HCT116 (cell line): Measurements from ENCODE around the gene GABRR2. TPM values are rescaled to one million over a fixed set of nuclear protein-coding genes. Genes with fewer than 3 reads are reported as not detected.

ENCODE experiments used
- ATAC-seq: fragments of 200-7000 bp; cut with Tn5 transposase; 2 replicates; pipeline ENCODE4 v1.9.1; 2020; ENCODE audit warnings: mild to moderate bottlenecking, moderate library complexity
- BruUV-seq: library from RNA; stranded (reverse); fragments of 400-500 nt; replicated peaks from 2 replicates; lab custom pipeline; 2021; lab: Mats Ljungman, UMichigan
- CTCF ChIA-PET: fragments of 300-600 bp; sonication (Branson Sonifier 250); formaldehyde crosslinking; loops from one replicate; lab custom pipeline; 2021; ENCODE audit warnings: antibody characterized with exemption; lab: Charles Lee
- POLR2A ChIA-PET: fragments of 300-600, 350-600 bp; sonication (Branson Sonifier 250); formaldehyde crosslinking; loops from one replicate; lab custom pipeline; 2021; ENCODE audit warnings: antibody characterized with exemption; lab: Charles Lee
- RAD21 ChIA-PET, 2 experiments: fragments of 300-600 bp; sonication (Branson Sonifier 250); formaldehyde crosslinking; loops; one replicate each; lab custom pipeline; 2023; ENCODE audit warnings: low total read pairs in 2 of 2; ENCODE audit not compliant: uncharacterized antibody in 2 of 2, unreplicated experiment in 2 of 2, low non-redundant PET in 1 of 2; lab: Charles Lee
- DNase-seq: peaks from one replicate; pipeline ENCODE4 v3.0.0-alpha.2; 2010; ENCODE audit warnings: low read depth, low spot score
- H2AFZ ChIP-seq: fragments of 200-600 bp; shearing (Covaris generic), sonication (generic); 2 replicates; pipeline ENCODE4 v1.6.1; 2017; ENCODE audit warnings: low read depth, mixed run types, mixed read lengths, antibody characterized with exemption, low read length; ENCODE audit not compliant: poor library complexity, severe bottlenecking
- H3K27ac ChIP-seq: 2 replicates; pipeline ENCODE4 v1.5.1; 2012; ENCODE audit warnings: low read depth, low read length
- H3K27me3 ChIP-seq: fragments of 200-600 bp; sonication (generic); 2 replicates; pipeline ENCODE4 v1.6.1; 2016; ENCODE audit warnings: mixed run types, low read length, mixed read lengths; ENCODE audit not compliant: insufficient read depth
- H3K36me3 ChIP-seq, 2 experiments: fragments of 200-500 bp in 1 of 2; fragments of 200-600 bp in 1 of 2; sonication (Bioruptor generic) in 1 of 2; sonication (generic) in 1 of 2; 2 replicates each; pipeline versions ENCODE4 v1.5.1 to v1.6.1; 2014 to 2016; ENCODE audit warnings: low read length in 2 of 2, inconsistent platforms in 1 of 2, mixed read lengths in 1 of 2, mixed run types in 1 of 2; ENCODE audit not compliant: insufficient read depth in 2 of 2, control insufficient read depth in 1 of 2
- H3K4me1 ChIP-seq, 2 experiments: fragments of 200-600 bp in 1 of 2; sonication (generic) in 1 of 2; 2 replicates each; pipeline versions ENCODE4 v1.5.1 to v1.6.1; 2012 to 2017; ENCODE audit warnings: low read length in 2 of 2, inconsistent platforms in 1 of 2, mild to moderate bottlenecking in 1 of 2, mixed read lengths in 1 of 2, mixed run types in 1 of 2, moderate library complexity in 1 of 2; ENCODE audit not compliant: insufficient read depth in 2 of 2, control insufficient read depth in 1 of 2
- H3K4me2 ChIP-seq: fragments of 200-600 bp; sonication (generic); 2 replicates; pipeline ENCODE4 v1.6.1; 2017; ENCODE audit warnings: mixed run types, low read length, mixed read lengths
- H3K4me3 ChIP-seq, 2 experiments: fragments of 200-600 bp in 1 of 2; sonication (generic) in 1 of 2; replicated peaks in 1 of 2; 2 replicates each; pipeline ENCODE4 v1.5.1; 2011 to 2016; ENCODE audit warnings: low read length in 2 of 2, control low read depth in 1 of 2, low read depth in 1 of 2, mild to moderate bottlenecking in 1 of 2, mixed read lengths in 1 of 2, mixed run types in 1 of 2
- H3K79me2 ChIP-seq: fragments of 200-600 bp; sonication (generic); 2 replicates; pipeline ENCODE4 v1.6.1; 2017; ENCODE audit warnings: mild to moderate bottlenecking, mixed run types, low read length, moderate library complexity, mixed read lengths; ENCODE audit not compliant: insufficient read depth
- H3K9ac ChIP-seq: fragments of 200-600 bp; sonication (generic); 2 replicates; pipeline ENCODE4 v1.6.1; 2016; ENCODE audit warnings: low read length, mixed read lengths
- H3K9me2 ChIP-seq: fragments of 200-600 bp; sonication (generic), shearing (Covaris generic); 2 replicates; pipeline ENCODE4 v1.6.1; 2017; ENCODE audit warnings: mixed run types, mild to moderate bottlenecking, moderate library complexity; ENCODE audit not compliant: insufficient read depth
- H3K9me3 ChIP-seq, 2 experiments: fragments of 200-500 bp in 1 of 2; fragments of 200-600 bp in 1 of 2; sonication (Bioruptor generic) in 1 of 2; sonication (generic) in 1 of 2; 2 replicates each; pipeline ENCODE4 v1.6.1; 2014 to 2017; ENCODE audit warnings: low read length in 2 of 2, mixed read lengths in 2 of 2, inconsistent platforms in 1 of 2, low read depth in 1 of 2, mild to moderate bottlenecking in 1 of 2, mixed run types in 1 of 2, moderate library complexity in 1 of 2; ENCODE audit not compliant: control insufficient read depth in 1 of 2, insufficient read depth in 1 of 2
- H4K20me1 ChIP-seq: fragments of 200-600 bp; sonication (generic), shearing (Covaris generic); 2 replicates; pipeline ENCODE4 v1.6.1; 2017; ENCODE audit warnings: mixed run types, mild to moderate bottlenecking, moderate library complexity; ENCODE audit not compliant: insufficient read depth
- ATF3 ChIP-seq: IDR thresholded peaks from 2 replicates; pipeline ENCODE4 v1.6.1; 2012
- CBX3 ChIP-seq: IDR thresholded peaks from 2 replicates; pipeline ENCODE4 v1.6.1; 2012; ENCODE audit warnings: low read depth
- CEBPB ChIP-seq: IDR thresholded peaks from 2 replicates; pipeline ENCODE4 v1.6.1; 2012; ENCODE audit warnings: low read depth
- CTCF ChIP-seq, 3 experiments: fragments of 200-600 bp in 1 of 3; sonication (generic) in 1 of 3; IDR thresholded peaks in 2 of 3; conservative IDR thresholded peaks in 1 of 3; 2 replicates each; pipeline ENCODE4 v1.5.1; 2012 to 2017; ENCODE audit warnings: low read depth in 2 of 3, low read length in 2 of 3, antibody characterized with exemption in 1 of 3, borderline replicate concordance in 1 of 3, control low read depth in 1 of 3, mild to moderate bottlenecking in 1 of 3, mixed read lengths in 1 of 3, mixed run types in 1 of 3, moderate library complexity in 1 of 3; ENCODE audit not compliant: insufficient read depth in 1 of 3
- EGR1 ChIP-seq: IDR thresholded peaks from 2 replicates; pipeline ENCODE4 v1.6.1; 2012; ENCODE audit warnings: low read depth
- ELF1 ChIP-seq: IDR thresholded peaks from 2 replicates; pipeline ENCODE4 v1.6.1; 2012; ENCODE audit warnings: low read depth, borderline replicate concordance
- EZH2 ChIP-seq: fragments of 200-600 bp; sonication (generic); IDR thresholded peaks from 2 replicates; pipeline ENCODE4 v1.6.1; 2017; ENCODE audit warnings: antibody characterized with exemption, mixed run types
- FOSL1 ChIP-seq: IDR thresholded peaks from 2 replicates; pipeline ENCODE4 v1.6.1; 2012; ENCODE audit warnings: low read depth
- JUND ChIP-seq: IDR thresholded peaks from 2 replicates; pipeline ENCODE4 v1.6.1; 2012
- POLR2A ChIP-seq: IDR thresholded peaks from 2 replicates; pipeline ENCODE4 v1.7.0; 2011; ENCODE audit warnings: borderline replicate concordance; ENCODE audit not compliant: insufficient read depth, insufficient read length; ENCODE audit errors: extremely low read depth
- POLR2AphosphoS5 ChIP-seq: IDR thresholded peaks from 2 replicates; pipeline ENCODE4 v1.6.1; 2011; ENCODE audit warnings: mild to moderate bottlenecking, low read depth, low read length, moderate library complexity
- RAD21 ChIP-seq: IDR thresholded peaks from 2 replicates; pipeline ENCODE4 v1.6.1; 2012; ENCODE audit warnings: low read depth, mild to moderate bottlenecking
- SIN3A ChIP-seq: IDR thresholded peaks from 2 replicates; pipeline ENCODE4 v1.6.1; 2012; ENCODE audit warnings: low read depth
- SP1 ChIP-seq: IDR thresholded peaks from 2 replicates; pipeline ENCODE4 v1.6.1; 2012; ENCODE audit warnings: low read depth
- SRF ChIP-seq: IDR thresholded peaks from 2 replicates; pipeline ENCODE4 v1.6.1; 2012; ENCODE audit warnings: low read depth
- YY1 ChIP-seq: IDR thresholded peaks from 2 replicates; pipeline ENCODE4 v1.6.1; 2011; ENCODE audit warnings: low read length, low read depth, moderate library complexity, mild to moderate bottlenecking; ENCODE audit not compliant: insufficient replicate concordance; ENCODE audit errors: extremely low read depth
- ZBTB33 ChIP-seq: IDR thresholded peaks from 2 replicates; pipeline ENCODE4 v1.6.1; 2011; ENCODE audit warnings: mild to moderate bottlenecking, low read length, moderate library complexity; ENCODE audit not compliant: insufficient replicate concordance; ENCODE audit errors: extremely low read depth
- ZFX ChIP-seq: fragments of 450-650 bp; IDR thresholded peaks from 2 replicates; pipeline ENCODE4 v1.6.1; 2017
- ZNF274 ChIP-seq: fragments of 200-500 bp; sonication (Bioruptor generic); IDR thresholded peaks from 2 replicates; pipeline ENCODE4 v1.6.1; 2014; ENCODE audit warnings: mild to moderate bottlenecking, low read depth, low read length, inconsistent platforms
- intact Hi-C: fragments of 100-400 bp; cut with micrococcal nuclease; formaldehyde crosslinking; loops from 2 replicates; pipeline ENCODE4 v1.10.0; 2022
- total RNA-seq: library from RNA; stranded (reverse); gene quantifications from one replicate; pipeline ENCODE4 v1.2.1, GENCODE V29; 2021; ENCODE audit not compliant: unreplicated experiment
- TF ChIP-seq, protein P1 (sequence below): IDR thresholded peaks from 2 replicates; pipeline ENCODE4 v1.6.1; 2012; ENCODE audit warnings: low read depth
- TF ChIP-seq, protein P2 (sequence below): IDR thresholded peaks from 2 replicates; pipeline ENCODE4 v1.6.1; 2012

The GABRR2 gene
- total RNA-seq, 1 experiment from 2014 or later, result 0.57 TPM

- no peak overlapping the region for H2AFZ ChIP-seq
- H3K27me3 ChIP-seq, result peaks cover 11% of the 10 kb centered on the region; the same call in 1 of the 2 replicates
- no peaks in the 10 kb centered on the region for H3K79me2 ChIP-seq
- no peak overlapping the region for H3K4me3 ChIP-seq
- intact Hi-C loops, result loop anchor here (5.0 kb wide), 1 partner anchor 53 kb away; the partner anchor contains the start of gene UBE2J1
- DNase-seq, result peak; percentile 21
- no peaks in the 10 kb centered on the region for H3K9me2 ChIP-seq
- no peak overlapping the region for H3K9ac ChIP-seq
- no TSS peak for BruUV-seq
- H3K4me2 ChIP-seq, result peak overlapping the region; percentile 96
- ATAC-seq, result peak; percentile 67
- peaks cover 20 to 33% of the 10 kb centered on the region in 2 experiments for H3K4me1 ChIP-seq
- ChIA-PET CTCF (interaction anchor here (1.0 to 2.2 kb wide), 5 partner anchors 17 to 317 kb away, joined by 3 to 7 read pairs (median 6); no protein-coding TSS in a partner anchor), RAD21 (interaction anchor here in 1 of 2 experiments (0.6 kb wide), 1 partner anchor 33 kb away, joined by 3 read pairs; no protein-coding TSS in a partner anchor), POLR2A (interaction anchor here (1.1 kb wide), 1 partner anchor 52 kb away, joined by 3 read pairs; no protein-coding TSS in a partner anchor)
- no peaks in the 10 kb centered on the region for H4K20me1 ChIP-seq
- no peaks in the 10 kb centered on the region; a peak in 1 of 4 replicates for H3K9me3 ChIP-seq
- H3K36me3 ChIP-seq, result no peaks in the 10 kb centered on the region
- H3K27ac ChIP-seq, result no peak overlapping the region
- TF ChIP-seq SRF, result no peak
- TF ChIP-seq JUND, result no peak
- no peak; the same call in 1 of the 2 replicates for TF ChIP-seq CBX3
- no peak for TF ChIP-seq EZH2
- TF ChIP-seq POLR2AphosphoS5, result no peak
- TF ChIP-seq ZBTB33, result no peak
- no peak for TF ChIP-seq YY1
- TF ChIP-seq, protein P1, sequence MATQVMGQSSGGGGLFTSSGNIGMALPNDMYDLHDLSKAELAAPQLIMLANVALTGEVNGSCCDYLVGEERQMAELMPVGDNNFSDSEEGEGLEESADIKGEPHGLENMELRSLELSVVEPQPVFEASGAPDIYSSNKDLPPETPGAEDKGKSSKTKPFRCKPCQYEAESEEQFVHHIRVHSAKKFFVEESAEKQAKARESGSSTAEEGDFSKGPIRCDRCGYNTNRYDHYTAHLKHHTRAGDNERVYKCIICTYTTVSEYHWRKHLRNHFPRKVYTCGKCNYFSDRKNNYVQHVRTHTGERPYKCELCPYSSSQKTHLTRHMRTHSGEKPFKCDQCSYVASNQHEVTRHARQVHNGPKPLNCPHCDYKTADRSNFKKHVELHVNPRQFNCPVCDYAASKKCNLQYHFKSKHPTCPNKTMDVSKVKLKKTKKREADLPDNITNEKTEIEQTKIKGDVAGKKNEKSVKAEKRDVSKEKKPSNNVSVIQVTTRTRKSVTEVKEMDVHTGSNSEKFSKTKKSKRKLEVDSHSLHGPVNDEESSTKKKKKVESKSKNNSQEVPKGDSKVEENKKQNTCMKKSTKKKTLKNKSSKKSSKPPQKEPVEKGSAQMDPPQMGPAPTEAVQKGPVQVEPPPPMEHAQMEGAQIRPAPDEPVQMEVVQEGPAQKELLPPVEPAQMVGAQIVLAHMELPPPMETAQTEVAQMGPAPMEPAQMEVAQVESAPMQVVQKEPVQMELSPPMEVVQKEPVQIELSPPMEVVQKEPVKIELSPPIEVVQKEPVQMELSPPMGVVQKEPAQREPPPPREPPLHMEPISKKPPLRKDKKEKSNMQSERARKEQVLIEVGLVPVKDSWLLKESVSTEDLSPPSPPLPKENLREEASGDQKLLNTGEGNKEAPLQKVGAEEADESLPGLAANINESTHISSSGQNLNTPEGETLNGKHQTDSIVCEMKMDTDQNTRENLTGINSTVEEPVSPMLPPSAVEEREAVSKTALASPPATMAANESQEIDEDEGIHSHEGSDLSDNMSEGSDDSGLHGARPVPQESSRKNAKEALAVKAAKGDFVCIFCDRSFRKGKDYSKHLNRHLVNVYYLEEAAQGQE, result no peak
- TF ChIP-seq EGR1, result no peak
- TF ChIP-seq POLR2A, result no peak
- TF ChIP-seq ELF1, result no peak
- no peak for TF ChIP-seq SP1
- TF ChIP-seq ATF3, result no peak
- TF ChIP-seq, protein P2, sequence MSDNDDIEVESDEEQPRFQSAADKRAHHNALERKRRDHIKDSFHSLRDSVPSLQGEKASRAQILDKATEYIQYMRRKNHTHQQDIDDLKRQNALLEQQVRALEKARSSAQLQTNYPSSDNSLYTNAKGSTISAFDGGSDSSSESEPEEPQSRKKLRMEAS, result 0 out of 2 replicates have a peak, but pooled peaks have one; percentile 13
- peak; percentile 56; the same call in 1 of the 2 replicates for TF ChIP-seq CEBPB
- no peak for TF ChIP-seq ZFX
- no peak for TF ChIP-seq ZNF274
- TF ChIP-seq FOSL1, result no peak
- peak; percentile 49 for TF ChIP-seq RAD21
- TF ChIP-seq CTCF (IDR thresholded peaks at IDR 0.05 in 2 of 3, conservative IDR thresholded peaks at IDR 0.05 in 1 of 3; ENCODE audit: borderline replicate concordance in 1 of 3, insufficient read depth in 1 of 3, low read depth in 2 of 3, low read length in 2 of 3), result peak; percentile 30 to 68 (median 66); a peak in 5 of 6 replicates
- TF ChIP-seq SIN3A, result no peak
Observed at GRCh38 chr6:89299466-89299850, 15.6 kb downstream of the GABRR2 start.
